NT2/D1 (cell line): Measurements from ENCODE around the gene GP9.

ENCODE experiments used
- SUZ12 ChIP-seq: IDR thresholded peaks from 2 replicates; pipeline ENCODE4 v1.6.1; 2011; ENCODE audit not compliant: insufficient read length, insufficient read depth; ENCODE audit errors: extremely low read depth
- YY1 ChIP-seq: IDR thresholded peaks from 2 replicates; pipeline ENCODE4 v1.6.1; 2011; ENCODE audit not compliant: insufficient read length, insufficient read depth

- TF ChIP-seq YY1, result no peak
- no peak for TF ChIP-seq SUZ12
These were observed 24.7 kb downstream of the GP9 start for GRCh38 chr3:129085165-129085715.
